B cell (primary cell): Measurements from ENCODE around the gene C14orf180.

ENCODE experiments used
- CTCF ChIP-seq: fragments of 200-600 bp; IDR thresholded peaks from one replicate; pipeline ENCODE4 v1.8.0; 2022; ENCODE audit warnings: antibody characterized with exemption, mild to moderate bottlenecking
- EZH2 ChIP-seq: IDR thresholded peaks from 2 replicates; pipeline ENCODE4 v1.6.1; 2012; ENCODE audit warnings: borderline replicate concordance, low read depth, mild to moderate bottlenecking, moderate library complexity, low read length; ENCODE audit not compliant: insufficient read depth, poor library complexity, severe bottlenecking

- no peak for TF ChIP-seq EZH2
- no peak for TF ChIP-seq CTCF
Observed at GRCh38 chr14:104559028-104559803, 20.3 kb upstream of the C14orf180 start.
